ENCODE results near the gene UTP20.
"Not testable (repeated sequence)": the region's sequence is repeated elsewhere in the genome, so short reads cannot be mapped to it uniquely, and the experiment has no call there.

The UTP20 gene

GRCh38 chr12:101338087-101338486 is 58.2 kb downstream of the UTP20 start:
- ATAC-seq (replicated peaks) = no peak
- H3K9me3 Mint-ChIP-seq = no peaks in the 10 kb centered on the region
- H3K4me1 Mint-ChIP-seq (ENCODE audit: low read depth in 2 of 2) = no peaks in the 10 kb centered on the region
- DNase-seq = no peak
- H3K4me3 Mint-ChIP-seq = no peak overlapping the region
- H3K36me3 Mint-ChIP-seq (ENCODE audit: insufficient read depth) = peaks cover 47% of the 10 kb centered on the region
- no peak overlapping the region for H3K27ac Mint-ChIP-seq
- H3K27me3 Mint-ChIP-seq = no peaks in the 10 kb centered on the region

- peaks cover 84% of the 10 kb centered on the region for H3K36me3 Mint-ChIP-seq (ENCODE audit: insufficient read depth)
Measured at GRCh38 chr12:101343893-101344292, 64.0 kb downstream of the UTP20 start.

DNA sequence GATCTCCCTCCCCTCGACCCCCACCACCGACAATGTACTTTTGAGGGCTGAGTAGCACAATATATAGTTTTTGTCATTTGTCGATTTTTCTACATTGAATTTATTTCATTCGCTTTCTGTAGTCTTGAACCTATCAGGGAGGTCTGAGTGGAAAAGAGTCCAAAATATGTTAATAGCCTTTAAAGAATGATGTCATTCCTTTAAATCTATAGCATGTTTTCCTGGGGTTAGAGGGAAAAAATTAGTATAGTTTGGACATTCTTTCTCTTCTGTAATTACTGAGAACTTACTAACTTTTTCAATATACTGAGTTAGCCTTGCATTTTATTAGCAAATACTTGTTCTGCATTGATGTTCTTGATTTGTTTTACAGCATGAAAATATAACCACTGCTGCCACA is 71.8 kb downstream of the UTP20 start:
- Mint-ChIP-seq H3K4me1 (ENCODE audit: low read depth in 2 of 2) (peaks cover 0 to 2% of the 10 kb centered on the region in 2 donors), H3K27ac (no peak overlapping the region)
- ATAC-seq (replicated peaks) = no peak

More at GRCh38 chr12:101343893-101344292, 64.0 kb downstream of the UTP20 start:
- H3K4me3 Mint-ChIP-seq = no peak overlapping the region
- DNase-seq (no peak), ATAC-seq (replicated peaks) (no peak)
- no peaks in the 10 kb centered on the region for H3K4me1 Mint-ChIP-seq (ENCODE audit: low read depth in 2 of 2)
- H3K27me3 Mint-ChIP-seq = no peaks in the 10 kb centered on the region
- H3K27ac Mint-ChIP-seq = no peak overlapping the region
- no peaks in the 10 kb centered on the region for H3K9me3 Mint-ChIP-seq

GRCh38 chr12:101356794-101357193 is 76.9 kb downstream of the UTP20 start:
- no peak overlapping the region for H3K4me3 Mint-ChIP-seq
- no peaks in the 10 kb centered on the region for H3K4me1 Mint-ChIP-seq (ENCODE audit: low read depth in 2 of 2)
- no peaks in the 10 kb centered on the region for H3K27me3 Mint-ChIP-seq
- H3K27ac Mint-ChIP-seq = no peak overlapping the region
- peaks cover 75% of the 10 kb centered on the region for H3K36me3 Mint-ChIP-seq (ENCODE audit: insufficient read depth)
- ATAC-seq (replicated peaks) = no peak
- DNase-seq = no peak
- H3K9me3 Mint-ChIP-seq = no peaks in the 10 kb centered on the region

More for the DNA sequence above, 71.8 kb downstream of the UTP20 start:
- Mint-ChIP-seq H3K36me3 (ENCODE audit: insufficient read depth) (peaks cover 77% of the 10 kb centered on the region), H3K4me3 (no peak overlapping the region), H3K9me3 (no peaks in the 10 kb centered on the region), H3K27me3 (no peaks in the 10 kb centered on the region)
- DNase-seq = no peak

- H3K4me3 Mint-ChIP-seq = no peak overlapping the region
- peaks cover 58% of the 10 kb centered on the region for H3K36me3 Mint-ChIP-seq (ENCODE audit: insufficient read depth)
- no peak for ATAC-seq (replicated peaks)
- no peaks in the 10 kb centered on the region for H3K4me1 Mint-ChIP-seq (ENCODE audit: low read depth in 2 of 2)
- DNase-seq = no peak
- no peak overlapping the region for H3K27ac Mint-ChIP-seq
- no peaks in the 10 kb centered on the region for H3K27me3 Mint-ChIP-seq
- no peaks in the 10 kb centered on the region for H3K9me3 Mint-ChIP-seq
Measured at GRCh38 chr12:101361455-101361854, 81.5 kb downstream of the UTP20 start.

GRCh38 chr12:101368016-101368415 is 88.1 kb downstream of the UTP20 start:
- DNase-seq = no peak
- Mint-ChIP-seq H3K36me3 (ENCODE audit: insufficient read depth) (peaks cover 47% of the 10 kb centered on the region), H3K9me3 (no peaks in the 10 kb centered on the region), H3K27me3 (no peaks in the 10 kb centered on the region), H3K27ac (no peak overlapping the region), H3K4me1 (ENCODE audit: low read depth in 2 of 2) (no peaks in the 10 kb centered on the region), H3K4me3 (no peak overlapping the region)
- ATAC-seq (replicated peaks) = no peak

DNA sequence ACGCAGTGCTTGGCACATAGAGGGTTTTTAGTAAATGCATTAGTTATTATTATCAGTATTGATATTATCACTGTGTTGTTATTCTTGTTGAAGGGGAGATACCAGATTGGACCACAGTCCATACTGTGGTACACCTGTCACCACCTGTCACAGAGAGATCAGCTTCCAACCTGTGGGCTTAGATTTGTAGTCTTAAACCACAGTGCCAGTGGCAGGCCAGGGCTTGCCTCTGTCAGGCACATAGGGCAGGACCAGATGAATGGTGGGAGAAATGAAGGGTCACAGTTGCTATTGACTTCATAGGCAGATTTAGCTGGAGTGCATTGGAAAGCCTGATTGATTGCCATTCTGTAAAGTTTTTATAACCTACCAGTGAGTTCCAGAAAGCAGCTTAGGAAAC is 92.5 kb downstream of the UTP20 start:
- Mint-ChIP-seq H3K4me3 (no peak overlapping the region), H3K27ac (peak overlapping the region in 1 of 2 donors; percentile 15), H3K9me3 (no peaks in the 10 kb centered on the region), H3K36me3 (ENCODE audit: insufficient read depth) (peaks cover 52% of the 10 kb centered on the region), H3K27me3 (no peaks in the 10 kb centered on the region), H3K4me1 (ENCODE audit: low read depth in 2 of 2) (peaks cover 0 to 2% of the 10 kb centered on the region in 2 donors)
- DNase-seq (no peak), ATAC-seq (replicated peaks) (no peak)

- Mint-ChIP-seq H3K4me3 (no peak overlapping the region), H3K9me3 (no peaks in the 10 kb centered on the region), H3K4me1 (ENCODE audit: low read depth in 2 of 2) (peaks cover 0 to 2% of the 10 kb centered on the region in 2 donors), H3K27ac (peak overlapping the region; percentile 80 to 86), H3K27me3 (no peaks in the 10 kb centered on the region), H3K36me3 (ENCODE audit: insufficient read depth) (peaks cover 42% of the 10 kb centered on the region)
- ATAC-seq (replicated peaks) = no peak
- no peak for DNase-seq
Measured at GRCh38 chr12:101375573-101375972, 95.7 kb downstream of the UTP20 start.

GRCh38 chr12:101379149-101379548 is 99.2 kb downstream of the UTP20 start:
- Mint-ChIP-seq H3K27ac (peak overlapping the region; percentile 66 to 79), H3K4me3 (no peak overlapping the region), H3K36me3 (ENCODE audit: insufficient read depth) (peaks cover 48% of the 10 kb centered on the region), H3K27me3 (no peaks in the 10 kb centered on the region), H3K4me1 (ENCODE audit: low read depth in 2 of 2) (peaks cover 0 to 2% of the 10 kb centered on the region in 2 donors), H3K9me3 (no peaks in the 10 kb centered on the region)
- DNase-seq (no peak), ATAC-seq (replicated peaks) (no peak)

GRCh38 chr12:101391181-101391580 is 111.3 kb downstream of the UTP20 start:
- not testable (repeated sequence) for H3K4me1 Mint-ChIP-seq (ENCODE audit: low read depth in 2 of 2); H3K27ac Mint-ChIP-seq; H3K27me3 Mint-ChIP-seq; DNase-seq; H3K9me3 Mint-ChIP-seq; ATAC-seq (replicated peaks); H3K4me3 Mint-ChIP-seq
- H3K36me3 Mint-ChIP-seq (ENCODE audit: insufficient read depth) = peaks cover 32% of the 10 kb centered on the region

DNA sequence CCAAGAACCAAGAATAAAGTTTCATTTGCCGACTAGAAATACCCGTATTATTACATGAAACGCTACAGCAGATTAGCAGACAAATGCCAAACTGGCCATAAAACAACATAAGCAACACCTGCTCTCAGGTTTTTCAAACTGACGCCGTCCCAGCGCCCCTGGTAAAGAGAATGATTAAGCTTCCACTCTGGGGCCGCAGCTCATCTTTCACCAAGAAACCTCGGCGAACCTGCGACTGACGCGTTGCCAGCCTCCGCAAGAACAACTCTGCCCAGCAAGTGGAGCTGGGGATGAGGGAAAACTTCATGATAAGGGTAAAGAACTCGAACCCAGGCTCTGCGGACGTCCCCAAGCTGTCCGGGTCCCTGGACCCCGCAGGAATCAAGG is 127.1 kb downstream of the UTP20 start:
- Mint-ChIP-seq H3K36me3 (ENCODE audit: insufficient read depth) (peaks cover 19% of the 10 kb centered on the region), H3K4me3 (peak overlapping the region; percentile 99)

DNA sequence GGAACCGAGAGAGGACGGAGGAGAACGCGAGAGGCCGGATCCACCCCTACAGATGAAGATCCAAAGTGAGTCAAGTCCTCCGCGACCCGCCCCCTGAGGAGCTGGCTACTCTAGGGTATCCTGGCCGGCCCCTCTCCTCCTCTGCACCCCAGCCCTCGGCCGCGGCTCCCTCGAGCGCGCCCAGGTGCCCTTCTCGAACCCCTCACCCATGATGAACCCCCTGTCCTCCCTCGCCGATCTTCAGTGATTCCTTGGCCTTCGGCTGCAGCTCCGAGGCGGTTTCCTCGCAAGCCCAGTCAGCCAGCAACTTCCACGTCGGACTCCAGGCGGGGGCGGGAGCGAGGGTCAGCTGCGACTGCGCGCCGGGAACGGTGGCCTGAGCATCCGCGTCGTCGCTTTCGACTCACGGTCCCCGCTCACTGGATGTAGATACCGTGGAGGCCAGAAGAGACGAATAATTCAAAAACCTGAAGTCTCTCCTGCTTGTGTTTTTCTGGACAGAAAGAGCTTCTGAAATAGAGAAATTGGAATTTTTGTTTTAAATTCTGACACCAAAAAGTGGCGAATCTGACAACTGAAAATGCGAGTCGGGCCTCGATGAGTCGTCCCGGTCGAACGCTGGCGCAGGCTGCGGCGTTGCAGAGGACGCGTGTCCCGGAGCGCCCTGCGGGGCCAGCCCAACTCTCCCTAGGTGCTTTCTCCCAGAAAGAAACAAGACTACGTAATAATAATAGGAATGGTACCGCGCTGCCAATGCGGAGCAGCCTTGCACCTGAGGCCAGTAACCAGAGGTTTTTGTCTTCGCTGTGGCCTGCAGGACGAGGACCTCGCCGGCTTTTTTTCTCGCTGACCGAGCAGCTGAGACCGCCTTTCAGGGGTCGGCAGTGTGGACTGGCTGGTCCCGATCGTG is 127.8 kb downstream of the UTP20 start, which contains the start of gene ARL1:
Gene ARL1 (minus strand): TSS at position 337 of the 910 bp plus-strand sequence. CDS start 127 bp downstream, at position 210.
- Mint-ChIP-seq H3K27me3 (no peaks in the 10 kb centered on the region), H3K36me3 (ENCODE audit: insufficient read depth) (peaks cover 19% of the 10 kb centered on the region), H3K4me3 (peak within 1 kb of the TSS; percentile 99), H3K9me3 (no peaks in the 10 kb centered on the region), H3K27ac (peak within 1 kb of the TSS; percentile 97 to 98), H3K4me1 (ENCODE audit: low read depth in 2 of 2) (peaks cover 19 to 33% of the 10 kb centered on the region in 2 donors)
- DNase-seq (peak; percentile 68 to 74 (median 69)), ATAC-seq (replicated peaks) (peak; percentile 82)

More for the DNA sequence above, 127.1 kb downstream of the UTP20 start:
- Mint-ChIP-seq H3K27ac (peak overlapping the region; percentile 97 to 98), H3K27me3 (no peaks in the 10 kb centered on the region), H3K4me1 (ENCODE audit: low read depth in 2 of 2) (peaks cover 19 to 33% of the 10 kb centered on the region in 2 donors), H3K9me3 (no peaks in the 10 kb centered on the region)
- peak; percentile 25 for ATAC-seq (replicated peaks)
- DNase-seq = peak in 2 of 3 experiments; percentile 1 to 15

DNA sequence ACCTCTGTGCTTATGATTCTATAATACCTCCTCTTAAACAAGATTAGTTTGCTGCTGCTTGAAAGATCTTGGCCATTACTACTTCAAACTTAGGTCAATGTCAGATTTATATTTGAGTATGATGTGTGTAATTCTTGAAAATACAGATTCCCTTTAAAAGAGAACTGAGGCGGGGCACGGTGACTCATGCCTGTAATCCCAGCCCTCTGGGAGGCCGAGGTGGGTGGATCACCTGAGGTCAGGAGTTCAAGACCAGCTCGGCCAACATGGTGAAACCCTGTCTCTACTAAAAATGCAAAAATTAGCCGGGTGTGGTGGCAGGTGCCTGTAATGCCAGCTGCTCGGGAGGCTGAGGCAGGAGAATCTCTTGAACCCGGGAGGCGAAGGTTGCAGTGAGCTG is 130.3 kb downstream of the UTP20 start:
- H3K4me3 Mint-ChIP-seq = not testable (repeated sequence)

More for the DNA sequence above, 130.3 kb downstream of the UTP20 start:
- DNase-seq; H3K9me3 Mint-ChIP-seq; H3K27ac Mint-ChIP-seq; ATAC-seq (replicated peaks); H3K27me3 Mint-ChIP-seq: not testable (repeated sequence)
- Mint-ChIP-seq H3K36me3 (ENCODE audit: insufficient read depth) (peaks cover 12% of the 10 kb centered on the region), H3K4me1 (ENCODE audit: low read depth in 2 of 2) (peaks cover 14 to 25% of the 10 kb centered on the region in 2 donors)
